Measurements from ENCODE around the gene ABRACL. TPM values are rescaled to one million over a fixed set of nuclear protein-coding genes. Genes with fewer than 3 reads are reported as not detected.

ABRACL gene
- polyA plus RNA-seq, 2 of the 4 experiments (the other 2 are of a cell fraction): 40.3 to 63.3 TPM

DNA sequence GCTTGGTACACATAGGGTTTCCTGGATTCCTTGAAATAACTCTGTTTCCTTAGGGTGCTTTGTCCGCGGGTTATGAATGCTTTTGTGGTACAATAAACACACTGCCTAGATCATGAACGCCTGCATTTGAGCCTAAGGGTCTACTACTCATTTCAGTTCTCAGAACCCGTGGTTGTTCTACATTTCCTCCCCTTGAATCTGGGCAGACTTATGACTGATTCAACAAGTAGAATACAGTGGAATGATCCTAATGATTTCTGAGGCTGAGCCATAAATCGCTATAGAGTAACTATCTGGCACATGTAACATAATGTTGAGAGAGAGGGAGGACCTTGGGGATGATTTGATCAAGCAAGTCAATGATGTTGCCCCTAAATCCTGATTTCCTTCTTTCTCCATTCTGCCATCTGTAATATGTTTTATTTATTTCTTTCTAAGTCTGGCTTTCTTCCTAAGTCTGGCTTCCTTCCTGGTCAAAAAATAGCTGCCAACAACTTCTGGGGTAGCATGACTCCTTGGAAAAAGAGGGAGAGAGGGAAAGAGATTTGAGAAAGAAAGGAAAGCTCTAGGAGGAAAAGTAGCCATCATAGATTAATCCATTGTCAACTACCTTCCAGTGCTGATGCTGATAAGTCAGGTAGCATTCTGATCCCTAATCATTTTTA lies 23.0 kb downstream of the ABRACL start:
- FAIRE-seq (no peak), DNase-seq (ENCODE audit: low read depth in 1 of 2, low spot score in 1 of 2) (no peak), ATAC-seq (no peak)
- POLR2A ChIA-PET: no interaction called here
- TF ChIP-seq, protein P1, sequence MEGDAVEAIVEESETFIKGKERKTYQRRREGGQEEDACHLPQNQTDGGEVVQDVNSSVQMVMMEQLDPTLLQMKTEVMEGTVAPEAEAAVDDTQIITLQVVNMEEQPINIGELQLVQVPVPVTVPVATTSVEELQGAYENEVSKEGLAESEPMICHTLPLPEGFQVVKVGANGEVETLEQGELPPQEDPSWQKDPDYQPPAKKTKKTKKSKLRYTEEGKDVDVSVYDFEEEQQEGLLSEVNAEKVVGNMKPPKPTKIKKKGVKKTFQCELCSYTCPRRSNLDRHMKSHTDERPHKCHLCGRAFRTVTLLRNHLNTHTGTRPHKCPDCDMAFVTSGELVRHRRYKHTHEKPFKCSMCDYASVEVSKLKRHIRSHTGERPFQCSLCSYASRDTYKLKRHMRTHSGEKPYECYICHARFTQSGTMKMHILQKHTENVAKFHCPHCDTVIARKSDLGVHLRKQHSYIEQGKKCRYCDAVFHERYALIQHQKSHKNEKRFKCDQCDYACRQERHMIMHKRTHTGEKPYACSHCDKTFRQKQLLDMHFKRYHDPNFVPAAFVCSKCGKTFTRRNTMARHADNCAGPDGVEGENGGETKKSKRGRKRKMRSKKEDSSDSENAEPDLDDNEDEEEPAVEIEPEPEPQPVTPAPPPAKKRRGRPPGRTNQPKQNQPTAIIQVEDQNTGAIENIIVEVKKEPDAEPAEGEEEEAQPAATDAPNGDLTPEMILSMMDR (IDR thresholded peaks at IDR 0.05): no peak
- TF ChIP-seq HOXA7 (CRISPR knock-in tag; IDR thresholded peaks at IDR 0.05) (no peak), JUNB (IDR thresholded peaks at IDR 0.05) (no peak), GATA3 (IDR thresholded peaks at IDR 0.05; ENCODE audit: borderline replicate concordance) (no peak), TFCP2L1 (CRISPR knock-in tag; IDR thresholded peaks at IDR 0.05) (no peak), FOXS1 (CRISPR knock-in tag; IDR thresholded peaks at IDR 0.05) (no peak), RFX5 (IDR thresholded peaks at IDR 0.05) (no peak), CHD4 (IDR thresholded peaks at IDR 0.05; ENCODE audit: borderline replicate concordance) (no peak)
- TF ChIP-seq, protein P2, sequence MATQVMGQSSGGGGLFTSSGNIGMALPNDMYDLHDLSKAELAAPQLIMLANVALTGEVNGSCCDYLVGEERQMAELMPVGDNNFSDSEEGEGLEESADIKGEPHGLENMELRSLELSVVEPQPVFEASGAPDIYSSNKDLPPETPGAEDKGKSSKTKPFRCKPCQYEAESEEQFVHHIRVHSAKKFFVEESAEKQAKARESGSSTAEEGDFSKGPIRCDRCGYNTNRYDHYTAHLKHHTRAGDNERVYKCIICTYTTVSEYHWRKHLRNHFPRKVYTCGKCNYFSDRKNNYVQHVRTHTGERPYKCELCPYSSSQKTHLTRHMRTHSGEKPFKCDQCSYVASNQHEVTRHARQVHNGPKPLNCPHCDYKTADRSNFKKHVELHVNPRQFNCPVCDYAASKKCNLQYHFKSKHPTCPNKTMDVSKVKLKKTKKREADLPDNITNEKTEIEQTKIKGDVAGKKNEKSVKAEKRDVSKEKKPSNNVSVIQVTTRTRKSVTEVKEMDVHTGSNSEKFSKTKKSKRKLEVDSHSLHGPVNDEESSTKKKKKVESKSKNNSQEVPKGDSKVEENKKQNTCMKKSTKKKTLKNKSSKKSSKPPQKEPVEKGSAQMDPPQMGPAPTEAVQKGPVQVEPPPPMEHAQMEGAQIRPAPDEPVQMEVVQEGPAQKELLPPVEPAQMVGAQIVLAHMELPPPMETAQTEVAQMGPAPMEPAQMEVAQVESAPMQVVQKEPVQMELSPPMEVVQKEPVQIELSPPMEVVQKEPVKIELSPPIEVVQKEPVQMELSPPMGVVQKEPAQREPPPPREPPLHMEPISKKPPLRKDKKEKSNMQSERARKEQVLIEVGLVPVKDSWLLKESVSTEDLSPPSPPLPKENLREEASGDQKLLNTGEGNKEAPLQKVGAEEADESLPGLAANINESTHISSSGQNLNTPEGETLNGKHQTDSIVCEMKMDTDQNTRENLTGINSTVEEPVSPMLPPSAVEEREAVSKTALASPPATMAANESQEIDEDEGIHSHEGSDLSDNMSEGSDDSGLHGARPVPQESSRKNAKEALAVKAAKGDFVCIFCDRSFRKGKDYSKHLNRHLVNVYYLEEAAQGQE (IDR thresholded peaks at IDR 0.05): no peak
- 52% methylated on average over 5 of the region's 5 CpGs for WGBS (ENCODE audit: missing lambda C conversion rate)
- CTCF ChIA-PET: interaction anchor here (0.7 kb wide), 2 partner anchors 82 to 543 kb away, joined by 3 to 4 read pairs; no protein-coding TSS in a partner anchor
- Histone ChIP-seq H3K27ac (no peak overlapping the region), H3K9me3 (no peaks in the 10 kb centered on the region), H3K4me3 (no peak overlapping the region), H3K4me1 (no peaks in the 10 kb centered on the region), H3K4me2 (no peak overlapping the region)

- ATAC-seq: no peak
Observed at GRCh38 chr6:139053382-139053781, 24.8 kb downstream of the ABRACL start.

DNA sequence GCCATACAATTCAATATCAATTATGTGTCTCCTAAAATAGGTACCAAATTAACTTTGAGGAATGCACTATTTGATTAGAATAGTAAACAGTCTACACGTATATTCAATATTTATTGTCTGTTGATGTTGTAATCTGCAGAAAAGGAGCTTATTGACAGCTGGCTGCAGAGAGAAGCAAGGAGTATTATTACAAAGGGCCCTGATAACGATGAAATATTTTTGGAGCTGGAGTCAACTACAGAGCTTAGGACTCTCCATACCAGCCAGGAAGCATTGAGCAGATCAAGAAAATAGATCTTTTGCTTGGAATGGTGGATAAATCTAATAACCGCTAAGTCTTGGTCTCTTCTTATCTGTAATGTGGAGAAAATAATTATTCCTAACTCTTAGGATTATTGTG lies 25.5 kb downstream of the ABRACL start:
- no peak overlapping the region for H3K4me2 ChIP-seq
- H3K27ac ChIP-seq: no peak overlapping the region
- FAIRE-seq (no peak), ATAC-seq (no peak), DNase-seq (ENCODE audit: low read depth in 1 of 2, low spot score in 1 of 2) (no peak)
- TF ChIP-seq KDM1A (IDR thresholded peaks at IDR 0.05; ENCODE audit: low read depth): no peak
- no peak for TF ChIP-seq USF2 (IDR thresholded peaks at IDR 0.05)
- no peak for TF ChIP-seq NR3C1 (IDR thresholded peaks at IDR 0.05)
- no peaks in the 10 kb centered on the region for H3K4me1 ChIP-seq
- H3K9me3 ChIP-seq: no peaks in the 10 kb centered on the region
- 55% methylated on average over 3 of the region's 3 CpGs for WGBS (ENCODE audit: missing lambda C conversion rate)
- no peak overlapping the region for H3K4me3 ChIP-seq
- POLR2A ChIA-PET: no interaction called here
- CTCF ChIA-PET: no interaction called here

More at GRCh38 chr6:139053382-139053781, 24.8 kb downstream of the ABRACL start:
- TF ChIP-seq EP300 (IDR thresholded peaks at IDR 0.05) (no peak), PHF8 (IDR thresholded peaks at IDR 0.05; ENCODE audit: borderline replicate concordance, low read depth) (no peak), MAFK (IDR thresholded peaks at IDR 0.05; ENCODE audit: partially characterized antibody) (no peak), RAD21 (conservative IDR thresholded peaks at IDR 0.05 in 1 of 2, IDR thresholded peaks at IDR 0.05 in 1 of 2) (no peak), CEBPB (IDR thresholded peaks at IDR 0.05) (no peak), TP53 (CRISPR knock-in tag; IDR thresholded peaks at IDR 0.05) (no peak), SREBF2 (IDR thresholded peaks at IDR 0.05) (no peak), HEYL (CRISPR knock-in tag; IDR thresholded peaks at IDR 0.05) (no peak), BHLHE40 (IDR thresholded peaks at IDR 0.05; ENCODE audit: low read depth, low read length) (no peak), FOSL2 (IDR thresholded peaks at IDR 0.05) (no peak), FOSL2 (CRISPR knock-in tag; IDR thresholded peaks at IDR 0.05) (no peak), FOSB (CRISPR knock-in tag; IDR thresholded peaks at IDR 0.05) (no peak)
- TF ChIP-seq, protein P3, sequence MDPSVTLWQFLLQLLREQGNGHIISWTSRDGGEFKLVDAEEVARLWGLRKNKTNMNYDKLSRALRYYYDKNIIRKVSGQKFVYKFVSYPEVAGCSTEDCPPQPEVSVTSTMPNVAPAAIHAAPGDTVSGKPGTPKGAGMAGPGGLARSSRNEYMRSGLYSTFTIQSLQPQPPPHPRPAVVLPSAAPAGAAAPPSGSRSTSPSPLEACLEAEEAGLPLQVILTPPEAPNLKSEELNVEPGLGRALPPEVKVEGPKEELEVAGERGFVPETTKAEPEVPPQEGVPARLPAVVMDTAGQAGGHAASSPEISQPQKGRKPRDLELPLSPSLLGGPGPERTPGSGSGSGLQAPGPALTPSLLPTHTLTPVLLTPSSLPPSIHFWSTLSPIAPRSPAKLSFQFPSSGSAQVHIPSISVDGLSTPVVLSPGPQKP (IDR thresholded peaks at IDR 0.05; ENCODE audit: low read depth, low read length): no peak
- no peaks in the 10 kb centered on the region for H3K4me1 ChIP-seq
- CTCF ChIA-PET: no interaction called here
- WGBS (ENCODE audit: missing lambda C conversion rate): 56% methylated on average over 3 of the region's 3 CpGs
- POLR2A ChIA-PET: no interaction called here
- no peak for FAIRE-seq
- H3K9me3 ChIP-seq: no peaks in the 10 kb centered on the region
- H3K27ac ChIP-seq: no peak overlapping the region
- no peak overlapping the region for H3K4me2 ChIP-seq
- H3K4me3 ChIP-seq: no peak overlapping the region
- no peak for DNase-seq (ENCODE audit: low read depth in 1 of 2, low spot score in 1 of 2)

Data from A549 (cell line).